Measurements from ENCODE around the gene CAPN13.

Gene CAPN13, protein sequence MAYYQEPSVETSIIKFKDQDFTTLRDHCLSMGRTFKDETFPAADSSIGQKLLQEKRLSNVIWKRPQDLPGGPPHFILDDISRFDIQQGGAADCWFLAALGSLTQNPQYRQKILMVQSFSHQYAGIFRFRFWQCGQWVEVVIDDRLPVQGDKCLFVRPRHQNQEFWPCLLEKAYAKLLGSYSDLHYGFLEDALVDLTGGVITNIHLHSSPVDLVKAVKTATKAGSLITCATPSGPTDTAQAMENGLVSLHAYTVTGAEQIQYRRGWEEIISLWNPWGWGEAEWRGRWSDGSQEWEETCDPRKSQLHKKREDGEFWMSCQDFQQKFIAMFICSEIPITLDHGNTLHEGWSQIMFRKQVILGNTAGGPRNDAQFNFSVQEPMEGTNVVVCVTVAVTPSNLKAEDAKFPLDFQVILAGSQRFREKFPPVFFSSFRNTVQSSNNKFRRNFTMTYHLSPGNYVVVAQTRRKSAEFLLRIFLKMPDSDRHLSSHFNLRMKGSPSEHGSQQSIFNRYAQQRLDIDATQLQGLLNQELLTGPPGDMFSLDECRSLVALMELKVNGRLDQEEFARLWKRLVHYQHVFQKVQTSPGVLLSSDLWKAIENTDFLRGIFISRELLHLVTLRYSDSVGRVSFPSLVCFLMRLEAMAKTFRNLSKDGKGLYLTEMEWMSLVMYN

DNA sequence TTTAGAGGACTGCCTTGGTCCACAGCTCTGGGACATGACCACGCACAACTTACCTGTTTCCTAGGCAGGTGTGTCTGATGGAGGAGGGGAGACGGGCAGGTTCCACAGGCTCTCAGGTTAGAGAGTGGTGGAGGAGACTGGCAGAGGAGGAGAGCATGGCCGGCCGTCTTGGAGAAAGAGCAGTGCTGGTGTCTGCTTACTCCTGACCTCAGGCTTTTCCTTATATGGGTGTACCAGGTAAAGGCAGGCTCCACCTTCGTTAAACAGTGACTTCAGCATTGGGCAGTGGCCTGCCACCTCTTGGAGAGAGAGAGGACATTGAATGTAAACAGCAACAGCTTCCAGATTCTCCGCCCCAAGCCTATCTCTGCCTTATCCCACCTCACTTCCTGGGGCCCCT is at the start of gene CAPN13:
Gene CAPN13, minus strand, starts transcription at position 198 of the 400 bp plus-strand sequence. CDS start 20,121 bp downstream, outside the sequence.
- DNase-seq (ENCODE audit: low read depth, low spot score) = no peak

DNA sequence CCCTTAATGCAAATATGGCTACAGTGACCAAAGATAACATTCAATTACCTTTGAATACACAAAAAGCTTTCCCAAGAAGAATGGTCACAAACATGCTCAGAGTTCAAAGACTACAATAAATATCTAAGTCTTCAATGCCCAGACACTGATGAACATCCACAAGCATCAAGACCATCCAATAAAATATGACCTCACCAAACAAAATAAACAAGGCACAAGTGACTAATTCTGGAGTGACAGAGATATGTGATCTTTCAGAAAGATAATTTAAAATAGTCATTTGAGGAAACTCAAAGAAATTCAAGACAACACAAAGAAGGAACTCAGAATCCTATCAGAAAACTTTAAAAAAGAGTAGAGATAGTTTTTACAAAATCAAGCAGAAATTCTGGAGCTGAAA is 40.6 kb upstream of the CAPN13 start:
- no peak for DNase-seq (ENCODE audit: low read depth, low spot score)

DNA sequence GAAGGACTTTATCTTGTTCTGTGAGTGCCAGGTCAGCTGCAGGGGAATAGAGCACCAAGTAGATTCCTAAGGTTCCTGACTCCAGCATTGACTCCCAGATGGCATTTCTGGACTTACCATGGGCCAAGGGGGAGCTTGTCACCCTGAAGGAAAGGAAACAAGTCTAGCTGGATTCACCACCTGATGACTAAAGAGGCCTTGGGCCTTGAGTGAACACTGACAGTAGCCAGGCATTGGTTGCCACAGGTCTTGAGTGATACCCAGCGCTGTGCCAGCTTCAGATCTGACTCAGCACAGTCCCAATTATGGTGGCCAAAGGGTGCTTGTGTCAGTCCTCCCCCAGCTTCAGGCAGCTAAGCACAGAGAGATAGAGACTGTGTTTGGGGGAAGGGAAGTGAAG is 40.1 kb upstream of the CAPN13 start:
- DNase-seq (ENCODE audit: low read depth, low spot score) = no peak

DNA sequence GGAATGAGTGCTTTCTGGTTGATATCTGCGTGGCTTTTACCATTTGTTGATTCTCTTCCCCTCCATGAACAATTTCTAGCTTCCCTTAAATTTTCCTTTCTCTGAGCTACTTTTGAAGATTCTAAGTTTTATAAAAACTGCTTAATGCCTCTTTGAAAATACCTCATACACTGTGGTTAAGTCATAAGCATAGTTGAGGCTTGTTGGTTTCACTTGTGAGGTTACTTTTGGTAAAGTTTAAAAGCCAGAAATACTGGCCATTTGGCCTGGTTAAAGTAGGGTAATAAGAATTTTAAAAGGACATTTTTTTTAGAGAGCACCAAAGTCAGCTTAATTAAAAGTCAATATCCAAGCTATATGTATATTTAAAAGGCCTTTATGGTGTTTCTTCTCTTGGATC is 21.3 kb upstream of the CAPN13 start:
- DNase-seq (ENCODE audit: low read depth, low spot score) = no peak

DNA sequence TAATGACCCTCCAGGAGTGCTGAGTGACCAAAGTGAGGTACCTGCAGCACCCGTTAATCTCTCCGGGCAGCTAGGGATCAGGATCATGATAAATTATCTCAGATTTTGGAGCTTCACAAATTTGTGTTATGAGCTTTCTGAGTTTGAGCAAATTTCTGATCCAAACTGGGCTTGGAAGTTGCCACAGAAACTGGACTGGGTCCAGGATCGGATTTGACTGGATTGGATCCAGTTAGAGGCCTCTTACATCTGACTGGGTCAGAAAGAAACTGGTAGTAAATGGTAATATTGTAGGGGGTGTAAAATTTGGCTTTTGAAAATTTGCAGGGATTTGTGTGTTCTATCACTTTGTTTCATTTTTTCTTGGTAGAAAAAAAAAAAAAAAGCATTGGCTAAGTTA is 19.7 kb upstream of the CAPN13 start:
- DNase-seq (ENCODE audit: low read depth, low spot score) = no peak

DNA sequence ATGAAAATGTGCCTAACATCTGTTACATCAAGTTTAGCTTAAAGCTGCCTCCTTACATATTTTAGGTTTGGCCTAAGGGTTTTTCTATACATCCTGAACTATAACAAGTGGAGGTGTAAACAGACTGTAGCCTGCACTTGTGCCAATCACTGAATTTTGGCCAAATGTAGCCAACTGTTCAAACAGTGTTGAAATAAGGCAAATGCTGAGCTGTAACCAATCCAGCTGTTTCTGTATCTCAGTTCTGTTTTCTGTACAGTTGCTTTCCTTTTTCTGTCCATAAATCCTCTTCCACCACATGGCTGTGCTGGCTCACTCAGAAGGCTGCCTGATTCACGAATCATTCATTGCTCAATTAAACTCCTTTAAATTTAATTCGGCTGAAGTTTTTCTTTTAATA is 19.2 kb upstream of the CAPN13 start:
- no peak for DNase-seq (ENCODE audit: low read depth, low spot score)

DNA sequence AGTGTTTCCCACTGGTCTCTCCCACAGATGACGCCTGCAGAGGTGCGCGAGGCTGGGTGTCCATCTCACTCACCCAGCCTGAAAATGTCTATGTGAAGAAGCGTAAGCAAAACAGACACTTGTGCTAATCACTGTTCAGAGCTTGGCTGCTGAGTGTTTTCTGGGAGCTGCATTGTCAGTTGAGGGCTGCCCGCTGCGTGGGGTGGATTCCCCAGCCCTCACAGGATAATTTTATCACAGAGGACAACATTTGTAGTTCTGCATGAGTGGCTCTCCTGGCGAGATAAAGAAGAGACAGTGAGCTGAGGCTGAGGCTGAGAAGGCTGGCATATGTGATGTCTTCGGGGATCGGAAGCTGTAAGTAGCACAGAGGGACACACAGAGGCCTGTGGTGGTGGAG is 16.2 kb upstream of the CAPN13 start:
- DNase-seq (ENCODE audit: low read depth, low spot score) = no peak

DNA sequence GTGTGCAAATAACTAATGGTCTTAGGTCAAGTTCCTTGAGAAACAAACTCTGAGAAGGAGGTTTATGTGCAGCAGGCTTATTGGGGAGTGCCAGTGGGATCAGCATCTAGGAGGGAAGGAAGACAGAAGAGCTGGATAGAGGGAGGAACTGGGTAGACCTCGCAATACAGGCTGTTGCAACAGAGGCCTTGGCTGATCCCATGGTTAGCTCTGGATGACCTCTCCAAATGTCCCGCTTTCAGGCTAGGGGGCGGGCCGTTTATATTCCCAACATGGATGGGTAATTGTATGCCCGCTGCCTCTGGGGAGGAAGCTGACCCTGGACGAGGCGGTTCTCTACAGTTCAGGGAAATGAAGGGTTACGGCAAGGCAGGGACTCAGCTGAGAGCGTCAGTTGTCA is 14.7 kb upstream of the CAPN13 start:
- no peak for DNase-seq (ENCODE audit: low read depth, low spot score)

DNA sequence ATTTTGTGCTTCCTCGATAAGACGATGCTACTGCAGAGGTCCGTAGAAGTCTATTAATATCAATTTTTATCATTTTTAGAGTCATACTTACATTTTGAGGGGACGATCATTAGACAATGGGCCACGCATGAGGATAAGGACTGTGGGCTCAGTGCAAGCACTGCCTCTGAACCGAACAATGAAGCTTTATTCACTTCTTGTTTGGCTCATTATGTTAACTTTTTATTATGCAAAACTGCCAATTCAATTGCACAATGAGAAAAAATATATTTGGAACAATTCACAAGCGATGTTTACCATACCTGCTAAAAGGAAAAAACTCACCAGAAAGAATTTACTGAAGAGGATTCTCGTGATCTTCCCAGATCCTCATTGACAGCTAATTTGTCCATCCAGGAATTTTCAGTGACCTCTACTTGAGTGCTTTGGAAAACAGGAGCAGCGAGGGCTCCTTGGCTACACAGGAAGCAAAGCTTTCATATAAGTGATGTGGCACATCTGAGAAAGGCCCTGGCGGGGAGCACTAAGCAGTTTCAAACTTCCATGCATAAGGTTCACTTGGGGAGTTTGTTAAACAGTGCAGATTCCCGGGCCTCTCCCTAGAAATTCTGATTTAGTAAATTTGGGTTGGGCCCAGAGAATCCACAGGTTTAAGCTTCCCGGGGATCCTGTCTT is 13.3 kb upstream of the CAPN13 start:
- DNase-seq (ENCODE audit: low read depth, low spot score) = no peak

DNA sequence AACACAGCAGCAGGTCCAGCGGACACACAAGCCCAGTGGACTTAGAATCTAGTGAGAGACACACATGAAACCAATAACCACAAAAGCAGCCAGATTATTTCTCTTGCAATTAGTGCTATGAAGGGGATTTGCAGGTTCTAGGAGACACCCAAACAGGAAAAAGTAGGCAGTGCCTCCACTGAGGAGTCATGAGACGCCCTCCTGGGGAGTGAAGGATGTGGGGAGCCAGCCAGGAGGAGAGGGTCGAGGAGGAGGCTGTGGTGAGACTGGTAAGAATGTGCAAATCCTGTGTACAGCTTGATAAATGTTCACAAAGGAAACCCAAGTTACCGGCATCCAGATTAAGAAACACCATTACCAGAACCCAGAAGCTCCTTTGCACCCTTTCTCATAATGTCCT is 2.7 kb upstream of the CAPN13 start:
- no peak for DNase-seq (ENCODE audit: low read depth, low spot score)

DNA sequence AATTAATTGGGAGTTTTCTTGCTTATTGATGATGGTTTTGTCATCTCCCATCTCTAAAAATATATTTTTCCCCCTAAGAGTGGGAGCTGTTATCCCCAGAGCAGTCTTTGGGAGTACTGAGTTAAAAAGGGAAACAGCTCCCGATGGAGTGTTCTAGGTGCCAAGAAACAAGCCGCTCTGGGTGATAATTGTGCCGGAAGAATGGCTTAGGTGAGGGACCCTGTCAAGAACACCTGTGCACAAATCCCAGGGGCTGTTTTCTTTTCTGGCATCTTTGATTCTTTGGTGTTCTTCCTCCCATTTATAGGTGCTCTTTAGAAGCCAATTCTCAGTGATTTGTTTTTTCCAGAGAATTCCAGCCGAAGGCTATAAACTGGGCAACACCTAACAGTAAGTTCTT is 1.4 kb upstream of the CAPN13 start:
- DNase-seq (ENCODE audit: low read depth, low spot score) = no peak

DNA sequence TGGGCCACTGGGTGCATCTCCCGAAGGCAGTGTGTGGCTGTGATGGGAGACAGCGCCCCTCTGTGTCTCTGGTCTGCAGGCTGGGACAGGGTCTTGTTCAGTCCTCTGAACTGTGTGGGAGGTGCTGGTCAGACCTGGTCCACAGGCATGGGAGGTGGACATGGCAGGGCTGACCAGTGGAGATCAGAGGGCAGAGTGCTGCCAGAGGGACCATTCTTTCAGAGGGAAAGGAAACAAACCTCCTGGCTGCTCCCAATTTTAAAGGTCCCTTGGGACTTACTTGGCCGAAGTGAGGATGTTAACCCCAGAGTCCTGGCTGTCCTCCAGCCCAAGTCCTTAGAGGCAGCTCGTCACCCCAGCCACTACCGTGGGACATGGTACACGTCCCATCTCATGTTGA is 4.0 kb downstream of the CAPN13 start:
- DNase-seq (ENCODE audit: low read depth, low spot score) = no peak

DNA sequence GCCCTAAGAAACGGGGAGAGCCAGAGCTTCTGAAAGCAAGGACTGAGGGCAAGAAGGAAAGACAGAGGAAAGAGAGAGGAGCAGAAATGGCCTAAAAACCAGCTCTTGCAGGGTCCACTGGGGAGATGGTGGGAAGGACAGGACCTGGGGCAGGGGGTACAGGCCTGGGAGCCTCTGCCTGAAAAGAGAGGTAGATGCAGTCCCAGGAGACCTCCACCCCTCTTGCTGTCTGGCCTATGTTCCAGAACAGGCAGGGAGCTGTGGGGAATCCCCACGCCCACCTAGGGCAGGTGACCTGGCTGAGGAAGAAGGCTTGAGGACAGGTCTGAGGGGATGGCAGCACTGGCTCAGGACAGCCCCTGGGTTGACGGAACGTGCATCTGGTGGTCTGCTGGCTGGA is 4.6 kb downstream of the CAPN13 start:
- no peak for DNase-seq (ENCODE audit: low read depth, low spot score)

DNA sequence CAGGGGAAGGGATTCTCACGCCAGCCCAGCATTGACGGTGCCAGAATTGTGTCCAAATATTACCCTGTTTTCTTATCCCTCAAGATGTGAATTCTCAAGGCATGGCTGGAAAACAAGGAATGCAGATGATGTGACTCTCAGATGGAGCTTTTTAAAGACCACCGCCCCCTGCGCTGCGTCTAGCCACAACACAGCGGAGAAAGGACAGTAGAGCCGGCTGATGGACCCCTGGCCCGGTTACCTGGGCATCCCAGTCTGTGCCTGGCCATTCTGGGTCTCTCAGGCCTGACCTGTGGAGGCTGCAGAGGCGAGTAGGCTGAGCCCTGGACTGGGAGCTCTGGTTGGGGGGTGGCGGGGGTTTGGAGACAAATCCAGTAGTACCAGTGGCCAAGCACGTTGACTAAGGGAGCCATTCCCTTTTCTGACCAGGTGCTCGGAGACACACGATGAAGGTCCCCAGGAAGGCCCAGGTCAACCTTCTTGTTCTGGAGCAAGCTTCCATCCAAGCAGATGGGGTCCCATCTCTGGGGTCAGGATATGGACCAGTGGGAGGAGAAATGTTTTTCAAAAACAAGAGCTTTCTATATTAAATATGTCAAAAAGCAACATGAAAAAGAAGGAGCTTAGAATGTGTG is 5.3 kb downstream of the CAPN13 start:
- DNase-seq (ENCODE audit: low read depth, low spot score) = no peak

DNA sequence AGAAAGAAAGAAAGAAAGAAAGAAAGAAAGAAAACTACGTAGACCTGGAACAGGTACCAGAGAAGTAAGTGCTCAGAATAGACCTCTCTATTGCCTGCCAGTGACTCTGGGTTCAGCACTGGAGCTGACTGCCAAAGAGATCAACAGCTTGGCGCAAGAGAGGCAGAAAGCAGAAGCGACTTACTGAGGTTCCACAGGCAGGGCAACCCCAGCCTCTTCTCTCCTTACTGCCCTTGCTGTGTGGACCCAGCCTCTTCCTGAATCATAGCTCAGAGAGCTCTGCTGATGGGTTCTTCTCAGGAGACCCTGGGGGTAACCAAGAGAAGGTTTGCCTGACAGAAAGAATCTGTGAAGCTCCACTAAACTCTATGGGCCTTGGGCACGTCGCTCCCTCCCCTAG is 7.1 kb downstream of the CAPN13 start:
- DNase-seq (ENCODE audit: low read depth, low spot score) = no peak

DNA sequence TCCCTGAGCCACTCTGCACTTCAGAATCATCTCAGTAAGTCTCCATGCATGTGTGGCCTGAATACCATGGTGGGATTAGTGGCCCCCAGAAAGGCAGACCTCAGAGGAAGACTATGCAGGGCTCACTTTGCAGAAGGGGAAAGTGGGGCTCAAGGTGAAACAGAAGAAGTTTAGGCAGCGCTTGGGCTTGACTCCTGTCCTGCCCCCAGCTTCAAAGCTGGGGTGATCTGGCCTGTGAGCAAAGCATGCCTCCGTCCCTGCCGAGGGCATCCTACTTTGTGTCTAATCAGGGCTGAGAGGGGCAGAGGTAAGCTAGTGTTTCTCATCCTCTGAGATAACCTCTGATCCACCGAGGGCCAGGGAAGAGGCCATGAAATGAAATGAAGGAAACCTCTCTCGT is 7.9 kb downstream of the CAPN13 start:
- no peak for DNase-seq (ENCODE audit: low read depth, low spot score)

DNA sequence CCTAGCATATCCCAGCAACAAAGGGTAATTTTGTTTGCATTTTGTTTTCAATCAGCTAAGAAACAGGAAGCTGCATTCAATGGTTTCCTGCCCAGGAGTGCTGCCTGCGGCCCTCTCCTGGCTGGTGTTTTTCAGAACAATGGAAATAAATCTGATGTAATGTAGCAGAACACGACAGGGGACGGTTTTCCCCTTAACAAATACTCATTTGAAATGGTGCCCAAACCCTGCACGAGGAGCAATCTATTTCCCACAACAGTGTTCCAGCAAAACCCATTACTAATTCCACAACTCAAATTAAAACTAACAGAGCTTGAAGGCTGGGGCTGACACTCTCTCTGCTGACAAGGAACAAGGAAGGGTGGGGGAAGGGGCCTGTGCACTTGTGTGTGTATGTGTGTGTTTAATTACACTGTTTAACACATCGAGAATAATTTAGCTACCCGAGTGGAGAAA is 8.7 kb downstream of the CAPN13 start:
- no peak for DNase-seq (ENCODE audit: low read depth, low spot score)

DNA sequence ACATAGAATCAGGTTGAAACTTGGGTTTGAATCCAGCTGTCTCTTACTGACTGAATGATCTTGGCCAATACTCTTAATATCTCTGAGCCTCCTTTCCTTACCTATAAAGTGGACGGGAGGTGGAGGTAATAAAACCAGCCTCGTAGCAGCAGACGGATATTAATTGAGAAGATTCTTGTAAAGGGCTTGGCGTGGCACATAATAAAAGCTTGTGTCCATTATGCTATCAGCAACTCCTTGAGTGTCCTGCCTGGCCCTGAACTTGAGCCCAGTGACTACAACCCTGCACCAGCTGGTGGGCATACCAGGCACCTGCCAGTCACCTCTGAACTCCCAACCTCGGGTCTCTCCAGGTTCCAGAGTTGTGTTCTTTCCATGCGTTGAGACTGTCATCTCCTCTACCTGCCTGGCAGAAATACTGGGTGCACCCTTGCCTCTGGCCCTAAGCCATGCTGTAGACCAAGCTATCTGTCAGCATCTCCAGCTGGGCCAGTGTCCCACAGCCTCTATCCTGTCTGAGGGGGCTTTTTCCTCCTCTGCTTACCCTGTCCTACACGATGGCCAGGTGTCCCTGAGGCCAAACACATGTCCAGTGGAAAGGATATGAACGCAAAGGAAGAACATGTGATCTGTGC is 9.7 kb downstream of the CAPN13 start:
- no peak for DNase-seq (ENCODE audit: low read depth, low spot score)

DNA sequence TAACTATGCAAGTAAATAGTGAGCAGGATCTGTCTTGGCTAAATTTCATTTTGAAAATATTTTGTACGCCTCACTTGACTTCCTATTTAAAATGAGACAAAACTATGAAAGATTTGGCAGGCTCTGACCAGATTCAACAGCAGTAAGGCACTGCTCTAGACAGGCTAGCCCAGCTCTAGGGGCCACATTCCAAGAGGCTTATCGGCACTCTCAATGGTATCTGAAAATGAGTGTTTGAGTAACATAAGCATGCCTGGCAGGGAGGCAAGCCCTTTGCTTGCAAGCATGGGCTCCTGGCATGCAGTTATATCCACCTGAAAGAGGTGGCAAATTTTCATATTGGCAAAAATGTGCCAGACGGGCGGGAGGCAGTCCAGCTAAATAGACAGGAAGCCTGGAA is 10.5 kb downstream of the CAPN13 start:
- no peak for DNase-seq (ENCODE audit: low read depth, low spot score)

DNA sequence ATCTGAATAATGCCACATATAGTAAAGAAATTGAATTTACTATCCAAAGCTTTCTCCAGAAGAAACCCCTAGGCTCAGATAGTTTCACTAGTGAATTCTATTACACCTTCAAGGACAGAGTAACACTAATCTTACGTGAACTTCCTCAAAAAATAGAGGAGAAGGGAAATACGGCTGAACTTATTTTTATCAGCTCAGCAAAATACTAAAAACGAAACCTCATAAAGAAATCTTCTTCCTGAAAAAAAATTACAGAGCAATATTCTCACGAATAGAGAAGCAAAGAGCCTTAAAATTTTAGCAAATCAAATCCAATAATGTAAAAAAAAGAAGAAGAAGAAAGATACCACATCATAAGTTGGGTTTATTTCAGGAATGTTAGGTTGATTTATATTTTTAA is 14.7 kb downstream of the CAPN13 start:
- no peak for DNase-seq (ENCODE audit: low read depth, low spot score)

DNA sequence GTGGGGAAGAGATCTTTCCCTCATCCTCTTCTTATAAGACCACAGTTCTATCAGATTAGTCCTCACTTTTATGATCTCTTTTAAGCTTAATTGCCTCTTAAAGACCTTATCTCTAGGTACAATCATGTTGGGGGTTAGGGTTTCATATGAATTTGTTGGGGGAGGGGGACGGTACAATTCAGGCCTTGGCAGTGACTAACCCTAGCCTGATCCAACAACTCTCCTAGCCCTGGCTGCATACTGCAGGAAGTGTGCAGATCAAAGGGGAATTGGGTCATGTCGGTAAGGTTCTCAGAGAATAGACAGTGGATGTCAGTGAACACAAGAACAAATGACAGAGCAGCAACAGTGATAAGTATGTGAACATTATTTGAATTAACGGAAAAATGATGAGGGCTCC is 16.4 kb downstream of the CAPN13 start:
- no peak for DNase-seq (ENCODE audit: low read depth, low spot score)

Data from activated naive CD8-positive, alpha-beta T cell treated with anti-CD3 and anti-CD28 coated beads, Interleukin-2, amount 50 U/mL, for 16 hours (primary cell).